DMS79 treated with DMSO at 0.1 percent for 48 hours (cell line): ENCODE measurements around the gene GNE.
"Not testable (repeated sequence)": the region's sequence is repeated elsewhere in the genome, so short reads cannot be mapped to it uniquely, and the experiment has no call there.

Source experiments
- DNase-seq: peaks from one replicate; lab custom pipeline; 2025; lab: John Stamatoyannopoulos, UW

GNE gene

DNA sequence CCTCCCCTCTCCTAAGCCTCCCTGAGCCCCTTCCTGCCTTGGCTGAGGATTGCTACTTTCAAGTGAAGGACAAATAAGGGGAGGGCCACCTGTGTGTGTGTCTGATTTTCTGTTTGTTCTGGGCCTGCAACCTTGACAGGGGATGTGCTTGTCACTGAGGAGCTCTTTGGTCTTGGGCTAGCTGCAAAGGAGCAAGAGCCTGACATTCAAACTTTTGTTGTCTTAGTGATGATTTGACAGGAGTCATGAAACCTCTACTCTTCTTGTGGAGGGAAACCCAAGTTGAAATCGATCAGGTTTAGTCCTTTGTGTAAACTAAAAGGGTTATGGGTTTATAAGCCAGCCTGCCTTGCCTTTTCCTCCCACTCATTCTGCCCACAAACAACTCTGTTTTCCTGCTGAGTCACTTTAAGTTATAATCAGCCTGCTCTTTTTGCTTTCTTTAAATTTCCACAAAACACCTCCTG, 50.7 kb downstream of the GNE start:
- no peak for DNase-seq

DNA sequence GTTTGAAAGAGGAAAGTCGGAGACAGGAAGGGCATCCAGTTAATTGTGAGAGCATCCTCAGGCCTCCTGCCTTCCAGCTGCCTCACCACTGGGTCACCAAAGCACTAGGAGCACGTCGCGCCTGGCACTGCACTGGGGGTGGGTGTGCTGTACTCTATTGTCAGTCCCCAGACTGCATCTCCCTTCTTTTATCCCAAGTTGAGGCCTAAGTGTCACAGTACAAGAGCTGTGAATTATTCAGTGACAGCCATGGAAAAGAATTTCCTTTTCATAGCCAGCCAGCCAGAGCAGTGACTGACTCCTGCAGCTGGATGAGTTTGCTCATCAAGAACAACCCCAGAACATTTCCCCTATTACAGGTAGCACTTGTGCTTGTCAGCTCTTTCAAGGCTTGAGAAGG, 51.2 kb downstream of the GNE start:
- no peak for DNase-seq

DNA sequence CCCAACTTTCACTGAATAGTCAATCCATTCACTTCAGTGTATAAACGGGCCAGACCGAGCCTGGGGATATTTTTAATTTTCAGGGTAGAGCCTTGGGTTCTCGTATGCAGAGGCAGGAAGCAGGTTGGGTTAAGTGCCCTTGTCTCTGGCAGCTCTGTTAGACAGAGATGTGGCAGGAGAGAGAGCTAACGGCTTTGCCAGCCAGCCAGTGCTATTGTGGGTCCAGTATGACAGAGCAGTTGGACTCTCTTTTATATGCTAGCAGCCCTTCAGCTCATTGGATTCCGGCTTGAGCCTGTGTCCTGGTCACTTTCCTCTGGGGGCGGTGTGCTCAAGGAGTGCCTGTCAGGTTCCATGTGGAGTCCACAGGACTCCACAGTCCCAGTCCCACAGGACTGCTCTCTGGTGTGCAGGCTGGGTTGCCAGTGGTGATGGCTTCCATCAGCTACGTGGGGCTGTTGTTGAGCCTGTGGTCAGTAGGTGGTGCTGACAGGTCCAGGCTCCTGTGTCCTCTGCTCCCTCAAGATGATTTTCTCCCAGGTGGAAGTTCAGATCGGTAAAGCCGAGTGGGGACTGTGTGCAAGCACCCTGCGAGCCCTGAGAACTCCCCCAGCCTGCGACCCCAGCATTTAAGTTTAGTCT, 53.2 kb downstream of the GNE start:
- DNase-seq, result no peak

DNA sequence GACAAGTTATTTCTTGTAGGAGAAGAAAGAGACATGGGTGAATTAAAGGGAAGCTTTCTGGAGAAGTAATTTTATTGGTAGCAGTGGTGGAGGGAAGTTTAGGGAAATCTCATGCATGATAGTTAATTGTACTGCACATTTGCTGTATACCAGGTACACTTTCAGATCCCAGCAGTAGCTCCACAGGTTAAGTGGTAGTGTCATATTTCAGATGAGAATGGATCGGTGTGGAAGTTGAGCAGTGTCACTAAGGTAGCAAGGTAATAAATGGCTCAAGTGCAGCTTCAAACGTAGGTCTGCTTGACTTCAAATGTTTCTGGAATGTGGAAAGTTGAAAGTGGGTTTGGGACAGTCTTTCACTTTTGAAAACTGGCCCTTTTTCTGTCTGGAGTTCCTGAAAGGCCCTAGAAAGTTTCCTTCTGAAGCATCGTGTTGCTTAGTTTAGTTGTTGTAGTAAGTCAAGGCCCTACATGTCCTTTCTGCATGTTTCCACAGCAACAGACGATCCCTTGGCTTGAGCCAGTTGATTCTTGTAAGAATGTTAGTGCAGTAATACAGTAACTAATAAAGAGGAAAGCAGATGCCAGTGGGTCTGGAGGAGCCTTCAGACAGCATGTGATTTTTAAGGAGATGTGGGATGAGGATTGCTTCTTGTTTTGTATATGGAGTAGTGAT, 63.8 kb downstream of the GNE start:
- DNase-seq, result peak; percentile 65

DNA sequence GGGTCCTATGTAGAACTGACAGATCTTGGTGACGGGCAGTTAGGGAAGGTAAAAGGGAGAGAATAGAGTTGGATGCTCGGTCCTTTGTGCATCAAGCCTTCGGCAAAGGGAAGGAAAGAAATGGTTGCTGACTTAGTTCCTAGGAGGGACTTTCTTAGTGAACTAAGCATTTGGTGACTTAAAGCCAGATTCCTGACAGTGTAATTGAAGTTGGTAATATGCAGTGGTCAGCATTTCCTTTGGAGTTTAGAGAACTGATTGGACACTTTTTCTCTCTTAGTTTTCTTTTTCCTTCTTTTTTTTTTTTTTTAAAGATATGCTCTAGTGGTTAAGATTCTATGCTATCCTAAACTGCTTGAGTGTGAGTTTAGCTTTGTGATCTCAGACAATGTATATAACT, 65.2 kb downstream of the GNE start:
- peak; percentile 35 for DNase-seq

DNA sequence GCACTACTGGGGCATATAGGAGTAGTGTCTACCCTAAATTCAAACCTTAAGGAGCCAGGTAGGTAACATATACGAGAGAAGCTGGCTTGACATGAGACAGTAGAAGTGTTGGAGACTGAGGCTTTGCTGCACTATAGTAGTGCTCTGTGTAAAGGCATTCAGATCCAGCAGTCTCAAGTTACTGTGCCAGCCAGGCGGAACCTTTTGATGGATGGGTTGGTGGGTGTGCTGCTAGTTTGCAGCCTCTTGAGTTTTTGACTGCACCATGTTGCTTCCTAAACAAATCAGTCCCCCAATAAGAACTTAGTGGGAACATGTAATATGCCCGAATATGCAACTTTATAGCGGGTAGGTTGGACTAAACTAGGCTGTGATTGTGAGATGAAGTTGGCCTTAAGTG, 66.1 kb downstream of the GNE start:
- DNase-seq, result no peak

DNA sequence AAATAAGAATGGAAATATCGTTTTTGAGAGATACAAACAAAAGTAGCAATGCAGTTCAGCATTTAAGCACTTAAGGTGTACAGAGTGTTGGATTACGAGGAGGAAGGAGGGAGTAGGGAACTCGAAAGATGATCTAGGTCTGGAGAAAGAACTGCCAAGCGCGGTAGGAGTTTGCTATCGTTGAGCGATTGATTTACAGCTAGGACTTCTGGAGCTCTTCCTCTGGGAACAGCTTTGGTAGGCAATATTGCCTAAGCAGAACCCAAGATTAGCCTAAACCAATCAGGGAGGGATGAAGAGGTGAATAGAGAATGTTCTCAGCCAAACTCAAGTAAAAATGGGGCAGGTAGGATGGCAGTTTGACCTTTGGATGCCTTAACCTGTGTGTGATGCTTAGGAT, 66.6 kb downstream of the GNE start:
- DNase-seq, result peak; percentile 35

DNA sequence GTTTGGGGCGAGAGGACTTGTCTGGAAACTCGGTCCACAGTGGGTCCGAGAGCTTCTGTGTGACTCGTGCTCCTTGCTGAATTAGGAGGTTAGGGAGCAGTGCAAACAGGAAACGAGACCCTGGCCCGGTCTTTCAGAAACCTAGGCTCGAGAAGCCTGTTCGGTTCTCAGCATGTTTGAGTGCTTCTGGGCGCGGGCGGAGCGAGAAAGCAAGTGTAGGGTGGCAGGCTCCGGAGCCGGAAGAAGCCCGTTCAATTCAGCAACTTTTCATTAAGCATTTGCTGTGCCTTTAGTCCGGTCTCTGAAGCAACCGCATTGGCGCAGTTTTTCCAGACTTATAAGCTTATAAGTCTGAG, 67.0 kb downstream of the GNE start:
- peak; percentile 35 for DNase-seq

DNA sequence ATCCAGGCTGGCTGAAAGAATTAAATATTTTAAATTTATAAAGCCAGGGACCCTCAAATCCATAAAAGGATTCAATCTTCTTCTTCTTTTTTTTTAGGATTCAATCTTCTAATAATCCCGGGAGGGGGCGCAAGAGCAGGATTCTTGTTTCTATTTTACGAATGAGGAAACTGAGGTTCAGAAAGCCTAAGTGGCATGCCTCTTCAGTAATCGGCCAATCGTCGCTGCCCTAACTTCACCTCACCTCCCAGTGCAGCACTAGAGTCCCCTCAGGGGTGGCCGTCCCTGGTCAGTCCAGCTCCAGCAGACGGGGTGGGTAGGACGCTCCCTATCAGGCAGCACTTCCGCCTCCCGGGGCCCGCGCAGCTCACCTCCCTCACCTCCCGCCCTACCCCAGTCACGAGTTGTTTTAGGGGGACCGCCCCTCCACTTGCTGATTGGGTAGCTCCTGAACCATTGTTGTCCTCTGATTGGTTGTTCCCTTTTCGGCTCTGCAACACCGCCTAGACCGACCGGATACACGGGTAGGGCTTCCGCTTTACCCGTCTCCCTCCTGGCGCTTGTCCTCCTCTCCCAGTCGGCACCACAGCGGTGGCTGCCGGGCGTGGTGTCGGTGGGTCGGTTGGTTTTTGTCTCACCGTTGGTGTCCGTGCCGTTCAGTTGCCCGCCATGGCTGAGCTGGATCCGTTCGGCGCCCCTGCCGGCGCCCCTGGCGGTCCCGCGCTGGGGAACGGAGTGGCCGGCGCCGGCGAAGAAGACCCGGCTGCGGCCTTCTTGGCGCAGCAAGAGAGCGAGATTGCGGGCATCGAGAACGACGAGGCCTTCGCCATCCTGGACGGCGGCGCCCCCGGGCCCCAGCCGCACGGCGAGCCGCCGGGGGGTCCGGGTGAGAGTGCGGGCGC, 67.6 kb downstream of the GNE start, which contains the start of gene CLTA:
Gene CLTA (plus strand): TSS at position 534 of the 902 bp plus-strand sequence. CDS start 136 bp downstream, at position 670.
- DNase-seq, result peak; percentile 99

DNA sequence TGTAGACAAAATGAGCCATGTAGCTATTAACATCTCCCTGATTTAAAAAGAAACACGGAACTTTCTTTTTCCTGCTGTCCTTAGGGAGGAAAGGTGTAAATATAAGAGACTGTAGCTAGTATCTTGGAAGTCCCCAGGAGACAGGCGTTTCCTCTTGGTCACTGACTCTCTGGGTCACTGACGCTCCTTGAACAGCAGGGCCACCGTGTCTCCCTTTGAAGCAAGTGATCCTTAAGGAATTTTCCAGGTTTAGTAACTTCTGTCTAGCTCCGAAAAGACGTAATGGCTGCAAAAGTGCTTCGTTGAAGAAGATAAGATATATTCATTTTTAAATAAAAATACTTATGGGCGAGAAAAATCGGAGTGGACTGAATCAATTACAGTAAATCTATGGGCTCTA, 68.3 kb downstream of the GNE start:
- DNase-seq, result peak; percentile 47

DNA sequence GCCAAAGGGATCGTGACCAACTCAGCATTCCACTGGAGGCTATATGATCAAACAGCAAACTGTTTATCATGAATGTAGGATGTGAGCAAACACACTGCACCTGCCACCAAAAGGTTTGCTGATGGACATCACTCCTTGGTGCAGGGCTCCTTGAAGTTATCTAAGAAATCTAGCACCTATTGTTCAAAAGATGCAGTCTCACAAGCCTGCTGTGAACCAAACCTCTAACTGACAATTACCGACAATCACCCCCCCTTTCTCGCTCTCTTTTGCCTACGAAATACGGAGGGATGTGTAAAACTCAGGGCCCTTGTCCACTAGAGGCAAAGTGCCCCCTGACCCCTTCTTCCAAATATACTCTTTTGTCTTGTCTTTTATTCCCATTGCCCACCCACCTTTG, 70.0 kb downstream of the GNE start:
- DNase-seq, result no peak

DNA sequence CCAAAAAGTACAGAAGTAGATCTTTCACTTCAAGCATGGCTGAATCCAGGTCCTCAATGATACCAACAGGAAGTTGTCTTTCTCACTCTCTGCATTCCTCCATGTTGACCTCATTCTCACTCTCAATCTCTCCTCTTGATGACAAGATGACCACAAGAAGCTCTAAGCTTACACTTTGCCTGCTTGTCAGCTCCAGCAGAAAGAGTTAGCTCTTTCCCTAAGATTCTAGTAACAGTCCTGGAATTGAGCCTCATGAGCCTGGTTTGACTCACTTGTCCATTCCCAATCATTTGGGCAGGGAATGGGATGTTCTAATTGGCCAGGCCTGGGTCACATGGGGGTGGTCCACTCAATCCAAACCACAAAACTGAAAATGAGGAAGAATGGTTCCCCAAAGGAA, 70.8 kb downstream of the GNE start:
- DNase-seq, result no peak

DNA sequence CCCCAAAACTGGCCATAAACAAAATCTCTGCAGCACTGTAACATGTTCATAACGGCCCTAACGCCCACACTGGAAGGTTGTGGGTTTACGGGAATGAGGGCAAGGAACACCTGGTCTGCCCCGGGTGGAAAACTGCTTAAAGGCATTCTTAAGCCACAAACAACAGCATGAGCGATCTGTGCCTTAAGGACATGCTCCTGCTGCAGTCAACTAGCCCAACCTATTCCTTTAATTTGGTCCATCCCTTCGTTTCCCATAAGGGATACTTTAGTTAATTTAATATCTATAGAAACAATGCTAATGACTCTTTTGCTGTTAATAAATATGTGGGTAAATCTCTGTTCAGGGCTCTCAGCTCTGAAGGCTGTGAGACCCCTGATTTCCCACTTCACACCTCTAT, 78.0 kb downstream of the GNE start:
- not testable (repeated sequence) for DNase-seq

DNA sequence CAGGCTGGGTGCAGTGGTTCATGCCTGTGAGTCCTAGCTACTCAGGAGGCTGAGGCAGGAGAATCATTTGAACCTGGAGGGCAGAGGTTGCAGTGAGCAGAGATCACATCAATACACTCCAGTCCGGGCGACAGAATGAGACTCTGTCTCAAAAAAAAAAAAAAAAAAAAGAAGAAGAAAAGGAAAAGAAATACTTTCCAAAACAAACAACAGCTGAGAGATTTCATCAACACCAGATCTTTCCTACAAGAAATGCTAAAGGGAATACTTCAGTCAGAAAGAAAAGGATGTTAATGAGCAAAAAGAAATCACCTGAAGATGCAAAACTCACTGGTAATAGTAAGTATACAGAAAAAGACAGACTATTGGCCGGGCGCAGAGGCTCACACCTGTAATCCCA, 80.7 kb downstream of the GNE start:
- DNase-seq, result no peak

DNA sequence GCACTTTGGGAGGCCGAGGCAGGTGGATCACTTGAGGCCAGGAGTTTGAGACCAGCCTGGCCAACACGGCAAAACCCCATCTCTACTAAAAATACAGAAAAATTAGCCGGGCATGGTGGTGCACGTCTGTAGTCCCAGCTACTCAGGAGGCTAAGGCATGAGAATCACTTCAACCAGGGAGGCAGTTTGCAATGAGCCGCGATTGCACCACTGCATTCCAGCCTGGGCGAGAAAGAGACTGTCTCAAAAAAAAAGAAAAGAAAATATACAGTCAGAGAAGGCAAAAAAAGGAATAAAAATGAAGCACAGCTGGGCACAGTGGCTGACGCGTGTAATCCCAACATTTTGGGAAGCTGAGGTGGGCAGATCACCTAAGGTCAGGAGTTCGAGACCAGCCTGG, 81.8 kb downstream of the GNE start:
- not testable (repeated sequence) for DNase-seq

DNA sequence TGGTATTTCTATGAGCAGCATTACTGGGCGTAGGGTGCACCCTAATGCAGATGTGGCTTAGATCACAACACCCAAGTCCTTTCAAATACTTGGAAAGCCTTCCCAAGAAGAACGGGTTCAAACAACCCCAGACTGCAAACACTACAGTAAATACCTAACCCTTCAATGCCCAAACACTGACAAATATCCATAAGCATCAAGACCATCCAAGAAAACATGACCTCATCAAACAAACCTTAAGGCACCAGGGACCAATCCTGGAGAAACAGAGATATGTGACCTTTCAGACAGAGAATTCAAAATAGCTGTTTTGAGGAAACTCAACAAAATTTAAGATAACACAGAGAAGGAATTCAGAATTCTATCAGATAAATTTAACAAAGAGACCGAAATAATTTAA, 83.0 kb downstream of the GNE start:
- not testable (repeated sequence) for DNase-seq

DNA sequence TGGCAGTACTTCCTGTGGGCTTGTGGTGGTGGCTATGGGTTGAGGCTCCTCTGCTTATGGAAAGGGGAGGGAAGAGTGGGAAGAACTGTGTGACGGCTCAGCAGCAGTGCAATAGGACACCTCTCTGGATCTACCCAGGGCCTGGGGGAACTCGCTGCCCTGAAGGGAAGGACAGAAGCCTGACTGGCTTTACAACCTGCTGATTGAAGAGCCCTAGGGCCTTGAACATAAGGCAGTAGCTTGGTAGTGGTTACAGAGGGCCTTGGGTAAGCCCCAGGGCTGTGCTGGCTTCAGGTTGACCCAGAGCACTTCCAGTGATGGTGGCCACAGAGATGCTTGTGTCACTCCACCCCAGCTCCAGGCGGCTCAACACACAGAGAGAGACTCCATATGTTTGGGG, 83.5 kb downstream of the GNE start:
- no peak for DNase-seq

DNA sequence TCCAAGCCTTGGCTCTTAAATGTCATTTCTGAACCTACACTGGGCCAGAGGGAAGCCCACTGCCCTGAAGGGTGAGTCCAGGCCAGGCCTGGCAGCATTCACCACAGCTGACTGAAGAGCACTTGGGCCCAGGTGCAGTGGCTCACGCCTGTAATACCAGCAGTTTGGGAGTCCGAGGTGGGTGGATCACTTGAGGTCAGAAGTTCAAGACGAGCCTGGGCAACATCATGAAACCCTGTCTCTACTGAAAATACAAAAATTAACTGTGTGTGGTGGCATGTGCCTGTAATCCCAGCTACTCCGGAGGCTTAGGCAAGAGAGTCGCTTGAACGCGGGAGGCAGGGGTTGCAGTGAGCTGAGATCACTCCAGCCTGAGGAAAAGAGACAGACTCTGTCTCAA, 84.0 kb downstream of the GNE start:
- DNase-seq, result no peak

DNA sequence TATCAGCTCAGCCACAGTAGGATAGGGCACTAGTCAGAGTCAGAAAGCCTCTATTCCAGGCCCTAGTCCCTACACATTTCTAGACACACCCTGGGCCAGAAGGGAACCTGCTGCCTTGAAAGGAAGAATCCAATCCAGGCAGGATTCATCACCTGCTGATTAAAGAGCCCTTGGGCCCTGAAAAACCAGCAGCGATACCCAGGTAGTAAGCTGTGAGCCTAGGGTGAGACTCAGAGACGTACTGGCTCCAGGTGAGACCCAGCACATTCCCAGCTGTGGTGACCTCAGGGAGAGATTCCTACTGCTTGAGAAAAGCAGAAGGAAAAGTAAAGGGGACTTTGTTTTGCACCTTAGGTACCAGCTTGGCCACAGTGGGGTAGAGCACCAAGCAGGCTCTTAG, 84.4 kb downstream of the GNE start:
- DNase-seq, result no peak

DNA sequence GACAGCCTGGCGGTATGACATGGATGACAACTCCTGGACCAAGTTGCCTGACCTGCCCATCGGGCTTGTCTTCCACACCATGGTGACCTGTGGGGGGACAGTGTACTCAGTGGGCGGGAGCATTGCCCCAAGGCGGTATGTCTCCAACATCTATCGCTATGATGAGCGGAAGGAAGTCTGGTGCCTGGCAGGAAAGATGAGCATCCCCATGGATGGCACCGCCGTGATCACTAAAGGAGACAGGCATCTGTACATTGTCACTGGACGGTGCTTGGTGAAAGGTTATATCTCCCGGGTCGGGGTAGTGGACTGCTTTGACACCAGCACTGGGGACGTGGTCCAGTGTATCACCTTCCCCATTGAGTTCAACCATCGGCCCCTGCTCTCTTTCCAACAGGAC, 87.7 kb downstream of the GNE start:
- no peak for DNase-seq

DNA sequence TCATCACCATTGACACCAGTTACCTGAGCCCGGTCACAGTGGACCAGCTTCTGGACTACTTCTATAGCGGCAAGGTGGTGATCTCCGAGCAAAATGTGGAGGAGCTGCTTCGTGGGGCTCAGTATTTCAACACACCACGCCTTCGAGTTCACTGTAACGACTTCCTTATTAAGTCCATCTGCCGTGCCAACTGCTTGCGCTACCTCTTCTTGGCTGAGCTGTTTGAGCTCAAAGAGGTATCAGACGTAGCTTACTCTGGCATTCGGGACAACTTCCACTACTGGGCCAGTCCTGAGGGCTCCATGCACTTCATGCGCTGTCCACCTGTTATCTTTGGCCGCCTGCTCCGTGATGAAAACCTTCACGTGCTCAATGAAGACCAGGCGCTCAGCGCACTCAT, 88.5 kb downstream of the GNE start:
- DNase-seq, result no peak

DNA sequence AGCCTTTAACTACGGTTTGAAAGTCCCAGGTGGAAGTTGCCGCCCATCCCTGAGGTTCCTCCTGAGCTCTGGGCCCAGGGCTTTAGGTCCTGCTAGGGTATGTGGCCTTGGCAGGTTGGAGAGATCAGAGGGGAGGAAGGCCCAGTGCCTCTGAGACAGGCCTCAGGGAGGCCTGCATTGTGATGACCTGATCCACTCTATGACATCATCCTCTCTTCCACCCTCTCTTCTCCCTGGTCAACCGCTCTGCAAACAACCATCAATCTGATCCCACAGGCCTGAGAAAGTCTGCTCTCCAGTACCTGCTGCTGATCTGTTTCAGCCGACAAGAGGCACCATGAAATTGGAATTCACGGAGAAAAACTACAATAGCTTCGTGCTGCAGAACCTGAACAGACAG, 89.1 kb downstream of the GNE start, which contains the start of gene CCIN:
Gene CCIN (plus strand): TSS at position 223 of the 400 bp plus-strand sequence. CDS start 115 bp downstream, at position 338.
- no peak for DNase-seq
